Uterus (tissue), 2 donors: ENCODE measurements around the gene GTF2B.

ENCODE experiments used
- CTCF ChIP-seq, 4 experiments: fragments of 200-600 bp in 2 of 4; fragments of 450-650 bp in 2 of 4; sonication (generic) in 2 of 4; IDR thresholded peaks; one replicate each; pipeline ENCODE4 v1.5.1; 2016 to 2019; ENCODE audit warnings: antibody characterized with exemption in 4 of 4, mild to moderate bottlenecking in 2 of 4, moderate library complexity in 1 of 4
- POLR2A ChIP-seq, 2 donors: fragments of 450-650 bp; IDR thresholded peaks; one replicate each; pipeline ENCODE4 v1.6.1; 2016; ENCODE audit warnings: antibody characterized with exemption in 2 of 2, mild to moderate bottlenecking in 1 of 2, moderate library complexity in 1 of 2

GRCh38 chr1:88936760-88937342 lies 45.5 kb upstream of the GTF2B start:
- TF ChIP-seq CTCF (IDR thresholded peaks at IDR 0.05) = no peak
- TF ChIP-seq POLR2A (IDR thresholded peaks at IDR 0.05) = no peak
